IMR-90 (cell line): ENCODE results near the gene DISC1. TPM values are rescaled to one million over a fixed set of nuclear protein-coding genes. Genes with fewer than 3 reads are reported as not detected.

Source experiments
- ATAC-seq: fragments of 200-7000 bp; cut with Tn5 transposase; 2 replicates; pipeline ENCODE4 v1.9.1; 2020; ENCODE audit warnings: low read depth, mild to moderate bottlenecking, moderate library complexity
- BruUV-seq: library from RNA; stranded (reverse); fragments of 400-500 nt; replicated peaks from 2 replicates; lab custom pipeline; 2021; lab: Mats Ljungman, UMichigan
- CTCF ChIA-PET: fragments of 300-600 bp; formaldehyde crosslinking; extraction: SDS; loops from one replicate; lab custom pipeline; 2021; ENCODE audit warnings: antibody characterized with exemption; lab: Yijun Ruan, JAX
- POLR2A ChIA-PET: fragments of 300-600 bp; sonication (Branson Sonifier 250); formaldehyde crosslinking; loops from one replicate; lab custom pipeline; 2022; ENCODE audit warnings: antibody characterized with exemption; ENCODE audit not compliant: unreplicated experiment; lab: Charles Lee
- DNase-seq: peaks from one replicate; pipeline ENCODE4 v3.0.0; 2013
- H2AFZ ChIP-seq: replicated peaks from 2 replicates; pipeline ENCODE3; 2013; ENCODE audit warnings: low read length, mild to moderate bottlenecking; ENCODE audit not compliant: poor library complexity
- H2AK5ac ChIP-seq: 2 replicates; pipeline ENCODE4 v1.6.1; 2013; ENCODE audit warnings: low read depth, low read length, inconsistent platforms
- H2AK9ac ChIP-seq: replicated peaks from 2 replicates; pipeline ENCODE3; 2013; ENCODE audit warnings: mild to moderate bottlenecking, low read depth, low read length, moderate library complexity; ENCODE audit not compliant: poor library complexity
- H2BK120ac ChIP-seq: 2 replicates; pipeline ENCODE4 v1.6.1; 2013; ENCODE audit warnings: low read depth, low read length, inconsistent platforms
- H2BK15ac ChIP-seq: 3 replicates; pipeline ENCODE4 v1.6.1; 2013; ENCODE audit warnings: low read depth, low read length, inconsistent platforms
- H2BK20ac ChIP-seq: 2 replicates; pipeline ENCODE4 v1.6.1; 2013; ENCODE audit warnings: low read depth, mild to moderate bottlenecking, inconsistent platforms, low read length, moderate library complexity
- H2BK5ac ChIP-seq: 2 replicates; pipeline ENCODE4 v1.6.1; 2013; ENCODE audit warnings: mild to moderate bottlenecking, low read depth, low read length, inconsistent platforms; ENCODE audit not compliant: poor library complexity, severe bottlenecking
- H3K14ac ChIP-seq: replicated peaks from 2 replicates; pipeline ENCODE4 v1.6.1; 2013; ENCODE audit warnings: low read depth, low read length, inconsistent platforms
- H3K18ac ChIP-seq: 2 replicates; pipeline ENCODE4 v1.6.1; 2013; ENCODE audit warnings: low read depth, low read length, control low read depth
- H3K23ac ChIP-seq: 2 replicates; pipeline ENCODE4 v1.6.1; 2013; ENCODE audit warnings: low read depth, low read length, inconsistent platforms
- H3K27ac ChIP-seq: 2 replicates; pipeline ENCODE4 v1.5.1; 2013; ENCODE audit warnings: mild to moderate bottlenecking, control low read depth, low read length; ENCODE audit not compliant: insufficient read depth
- H3K27me3 ChIP-seq: 2 replicates; pipeline ENCODE4 v1.6.1; 2013; ENCODE audit warnings: low read length; ENCODE audit not compliant: control insufficient read depth, insufficient read depth
- H3K36me3 ChIP-seq: 2 replicates; pipeline ENCODE4 v1.6.1; 2013; ENCODE audit warnings: low read length, mixed read lengths; ENCODE audit not compliant: control insufficient read depth, insufficient read depth
- H3K4ac ChIP-seq: 2 replicates; pipeline ENCODE4 v1.6.1; 2013; ENCODE audit warnings: low read depth, low read length, inconsistent platforms
- H3K4me1 ChIP-seq: 2 replicates; pipeline ENCODE4 v1.6.1; 2013; ENCODE audit warnings: low read length, mixed read lengths; ENCODE audit not compliant: control insufficient read depth, insufficient read depth
- H3K4me2 ChIP-seq: 2 replicates; pipeline ENCODE4 v1.6.1; 2013; ENCODE audit warnings: low read depth, mild to moderate bottlenecking, control low read depth, low read length, moderate library complexity
- H3K4me3 ChIP-seq: 2 replicates; pipeline ENCODE4 v1.5.1; 2013; ENCODE audit warnings: low read depth, mild to moderate bottlenecking, control low read depth, low read length, moderate library complexity; ENCODE audit not compliant: insufficient read depth
- H3K56ac ChIP-seq: 2 replicates; pipeline ENCODE4 v1.6.1; 2013; ENCODE audit warnings: low read length, inconsistent platforms; ENCODE audit not compliant: insufficient read depth; ENCODE audit errors: extremely low read depth
- H3K79me1 ChIP-seq, 2 experiments: 2 replicates each; pipeline ENCODE4 v1.6.1; 2013; ENCODE audit warnings: low read length in 2 of 2, inconsistent platforms in 1 of 2, low read depth in 1 of 2
- H3K9ac ChIP-seq: 2 replicates; pipeline ENCODE4 v1.6.1; 2013; ENCODE audit warnings: low read depth, low read length, control low read depth
- H3K9me1 ChIP-seq: 2 replicates; pipeline ENCODE4 v1.6.1; 2013; ENCODE audit warnings: low read length, inconsistent platforms; ENCODE audit not compliant: insufficient read depth
- H3K9me3 ChIP-seq: 2 replicates; pipeline ENCODE4 v1.6.1; 2013; ENCODE audit warnings: low read length; ENCODE audit not compliant: control insufficient read depth, insufficient read depth
- H4K20me1 ChIP-seq: 2 replicates; pipeline ENCODE4 v1.6.1; 2013; ENCODE audit warnings: low read length, inconsistent platforms; ENCODE audit not compliant: insufficient read depth
- H4K5ac ChIP-seq: 2 replicates; pipeline ENCODE4 v1.6.1; 2013; ENCODE audit warnings: mild to moderate bottlenecking, low read depth, low read length, control low read depth
- H4K8ac ChIP-seq, 2 experiments: 2 replicates each; pipeline ENCODE4 v1.6.1; 2013; ENCODE audit warnings: low read depth in 2 of 2, low read length in 2 of 2, control low read depth in 1 of 2, inconsistent platforms in 1 of 2
- H4K91ac ChIP-seq: 2 replicates; pipeline ENCODE4 v1.6.1; 2013; ENCODE audit warnings: low read depth, low read length, inconsistent platforms; ENCODE audit not compliant: insufficient read depth
- BHLHE40 ChIP-seq: fragments of 150-350 bp; IDR thresholded peaks from 2 replicates; pipeline ENCODE4 v1.6.1; 2016; ENCODE audit warnings: mild to moderate bottlenecking, low read depth, low read length
- CEBPB ChIP-seq: IDR thresholded peaks from 2 replicates; pipeline ENCODE4 v1.6.1; 2012; ENCODE audit warnings: low read depth, low read length, improper control_type of control experiment
- CHD1 ChIP-seq: IDR thresholded peaks from 2 replicates; pipeline ENCODE4 v1.6.1; 2012; ENCODE audit warnings: low read depth, low read length, improper control_type of control experiment
- ELK1 ChIP-seq: fragments of 150-350 bp; IDR thresholded peaks from 2 replicates; pipeline ENCODE4 v1.6.1; 2016; ENCODE audit warnings: low read depth, mild to moderate bottlenecking, low read length, moderate library complexity, borderline replicate concordance
- FOS ChIP-seq: fragments of 150-350 bp; IDR thresholded peaks from 2 replicates; pipeline ENCODE4 v1.6.1; 2016; ENCODE audit warnings: low read depth, low read length
- MAFK ChIP-seq: IDR thresholded peaks from 2 replicates; pipeline ENCODE4 v1.6.1; 2012; ENCODE audit warnings: low read depth, low read length, improper control_type of control experiment
- MAZ ChIP-seq: IDR thresholded peaks from 2 replicates; pipeline ENCODE4 v1.6.1; 2012; ENCODE audit warnings: low read depth, mild to moderate bottlenecking, low read length, improper control_type of control experiment, moderate library complexity, borderline replicate concordance
- MXI1 ChIP-seq: IDR thresholded peaks from 2 replicates; pipeline ENCODE4 v1.6.1; 2012; ENCODE audit warnings: low read depth, mild to moderate bottlenecking, low read length, moderate library complexity, borderline replicate concordance
- NFE2L2 ChIP-seq: fragments of 150-350 bp; IDR thresholded peaks from 2 replicates; pipeline ENCODE4 v1.6.1; 2016; ENCODE audit warnings: low read depth, mild to moderate bottlenecking, low read length
- POLR2A ChIP-seq: IDR thresholded peaks from 2 replicates; pipeline ENCODE4 v1.6.1; 2012; ENCODE audit warnings: mild to moderate bottlenecking, low read depth, low read length
- RAD21 ChIP-seq: IDR thresholded peaks from 2 replicates; pipeline ENCODE4 v1.6.1; 2012; ENCODE audit warnings: low read length, improper control_type of control experiment
- RCOR1 ChIP-seq: IDR thresholded peaks from 2 replicates; pipeline ENCODE4 v1.6.1; 2012; ENCODE audit warnings: mild to moderate bottlenecking, low read length, improper control_type of control experiment; ENCODE audit not compliant: insufficient replicate concordance
- RFX5 ChIP-seq: IDR thresholded peaks from 2 replicates; pipeline ENCODE4 v1.8.0; 2012; ENCODE audit warnings: low read depth, mild to moderate bottlenecking, low read length, moderate library complexity
- SMC3 ChIP-seq: fragments of 150-350 bp; IDR thresholded peaks from 2 replicates; pipeline ENCODE4 v1.6.1; 2016; ENCODE audit warnings: low read depth, mild to moderate bottlenecking, antibody characterized with exemption, low read length, moderate library complexity
- USF2 ChIP-seq: fragments of 150-350 bp; IDR thresholded peaks from 2 replicates; pipeline ENCODE4 v1.6.1; 2017; ENCODE audit warnings: mild to moderate bottlenecking, antibody characterized with exemption, low read length, low read depth
- WGBS, 2 experiments: methylation state at CpG; one replicate each; pipeline versions ENCODE4 v1.1.5 to v1.1.7; 2013; ENCODE audit warnings: missing lambda C conversion rate in 2 of 2; ENCODE audit not compliant: insufficient read length in 1 of 2; ENCODE audit errors: extremely low coverage in 2 of 2; 5-methylcytosine and 5-hydroxymethylcytosine counted together
- dilution Hi-C: fragments of 300-500 bp; cut with HindIII; formaldehyde crosslinking; loops from one replicate; pipeline ENCODE4 v1.14.3; 2018; ENCODE audit warnings: low sequenced_read_pairs; ENCODE audit not compliant: unreplicated experiment
- in situ Hi-C: fragments of 300-500 bp; cut with MboI; formaldehyde crosslinking; loops from 3 replicates; pipeline ENCODE4 v1.14.3; 2019; ENCODE audit warnings: low sequenced_read_pairs, inconsistent platforms, mixed read lengths
- intact Hi-C: fragments of 100-400 bp; cut with micrococcal nuclease; formaldehyde crosslinking; loops from 2 replicates; pipeline ENCODE4 v1.10.0; 2022
- polyA plus RNA-seq, 3 experiments: library from polyadenylated mRNA; depleted of rRNA; stranded (reverse); fragments of >200 nt; gene quantifications; 2 replicates each; pipeline ENCODE4 v1.2.3, GENCODE V29; 2012; ENCODE audit warnings: low replicate concordance in 1 of 3
- total RNA-seq: library from RNA; depleted of rRNA; stranded (reverse); fragments of >200 nt; gene quantifications from 2 replicates; pipeline ENCODE4 v1.2.3, GENCODE V29; 2012
- TF ChIP-seq, protein P1 (sequence below): conservative IDR thresholded peaks from 2 replicates; pipeline ENCODE4 v1.5.1; 2012; ENCODE audit warnings: mild to moderate bottlenecking, low read depth, low read length, improper control_type of control experiment

DISC1 gene
- total and polyA plus RNA-seq, 2 of the 4 experiments (the other 2 are of a cell fraction), result 2.2 to 7.0 TPM

DNA sequence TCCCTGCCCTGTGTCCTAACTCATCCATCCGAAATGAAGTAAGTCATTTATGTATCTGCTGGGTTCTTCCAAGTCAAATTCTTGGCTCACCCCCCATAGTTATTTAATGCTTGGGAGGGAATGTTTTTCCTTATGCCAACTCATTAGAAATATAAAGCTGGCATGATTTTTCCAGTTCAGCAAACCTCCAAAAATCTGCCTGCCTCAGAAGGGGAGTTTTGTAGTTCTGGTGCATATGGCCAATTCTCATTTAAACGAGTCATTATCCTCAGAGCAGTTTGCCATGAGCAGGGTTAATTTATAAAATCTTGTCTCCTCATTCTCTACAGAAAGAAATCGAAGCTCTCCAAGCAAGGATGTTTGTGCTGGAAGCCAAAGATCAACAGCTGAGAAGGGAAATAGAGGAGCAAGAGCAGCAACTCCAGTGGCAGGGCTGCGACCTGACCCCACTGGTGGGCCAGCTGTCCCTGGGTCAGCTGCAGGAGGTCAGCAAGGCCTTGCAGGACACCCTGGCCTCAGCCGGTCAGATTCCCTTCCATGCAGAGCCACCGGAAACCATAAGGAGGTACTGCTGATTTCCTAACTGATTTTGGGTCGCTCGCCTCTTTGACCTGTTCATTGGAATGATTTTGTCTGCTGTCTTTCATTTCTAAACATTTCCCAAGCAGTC lies 144.1 kb downstream of the DISC1 start:
- no TSS peak for BruUV-seq
- no peak overlapping the region for H3K14ac ChIP-seq
- TF ChIP-seq MAZ (no peak), NFE2L2 (no peak), MXI1 (no peak), CEBPB (no peak), POLR2A (no peak), ELK1 (no peak), MAFK (no peak), RFX5 (no peak), CHD1 (no peak), SMC3 (no peak), USF2 (no peak), BHLHE40 (no peak), FOS (no peak), RCOR1 (no peak), RAD21 (no peak)
- TF ChIP-seq, protein P1, sequence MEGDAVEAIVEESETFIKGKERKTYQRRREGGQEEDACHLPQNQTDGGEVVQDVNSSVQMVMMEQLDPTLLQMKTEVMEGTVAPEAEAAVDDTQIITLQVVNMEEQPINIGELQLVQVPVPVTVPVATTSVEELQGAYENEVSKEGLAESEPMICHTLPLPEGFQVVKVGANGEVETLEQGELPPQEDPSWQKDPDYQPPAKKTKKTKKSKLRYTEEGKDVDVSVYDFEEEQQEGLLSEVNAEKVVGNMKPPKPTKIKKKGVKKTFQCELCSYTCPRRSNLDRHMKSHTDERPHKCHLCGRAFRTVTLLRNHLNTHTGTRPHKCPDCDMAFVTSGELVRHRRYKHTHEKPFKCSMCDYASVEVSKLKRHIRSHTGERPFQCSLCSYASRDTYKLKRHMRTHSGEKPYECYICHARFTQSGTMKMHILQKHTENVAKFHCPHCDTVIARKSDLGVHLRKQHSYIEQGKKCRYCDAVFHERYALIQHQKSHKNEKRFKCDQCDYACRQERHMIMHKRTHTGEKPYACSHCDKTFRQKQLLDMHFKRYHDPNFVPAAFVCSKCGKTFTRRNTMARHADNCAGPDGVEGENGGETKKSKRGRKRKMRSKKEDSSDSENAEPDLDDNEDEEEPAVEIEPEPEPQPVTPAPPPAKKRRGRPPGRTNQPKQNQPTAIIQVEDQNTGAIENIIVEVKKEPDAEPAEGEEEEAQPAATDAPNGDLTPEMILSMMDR, result no peak
- H4K91ac ChIP-seq, result no peak overlapping the region
- intact Hi-C loops (no loop called here), dilution Hi-C loops (no loop called here), in situ Hi-C loops (no loop called here)
- H3K18ac ChIP-seq, result no peak overlapping the region
- H4K8ac ChIP-seq, result no peak overlapping the region
- no peak overlapping the region for H3K27ac ChIP-seq
- ATAC-seq (no peak), DNase-seq (no peak)
- H3K9me1 ChIP-seq, result 0 out of 2 replicates have a peak, but pooled peaks cover 3% of the 10 kb centered on the region
- H3K79me1 ChIP-seq, result no peaks in the 10 kb centered on the region
- no CpG with 5 or more reads among the region's 8 CpGs for WGBS, 2 experiments
- no peak overlapping the region for H3K23ac ChIP-seq
- H2AFZ ChIP-seq, result no peak overlapping the region
- no peaks in the 10 kb centered on the region; the same call in 1 of the 2 replicates for H3K4me1 ChIP-seq
- no peak overlapping the region for H3K56ac ChIP-seq
- H2AK9ac ChIP-seq, result no peak overlapping the region
- no peak overlapping the region for H3K4me3 ChIP-seq
- ChIA-PET CTCF (interaction anchor here (0.9 kb wide), 1 partner anchor 14 kb away, joined by 3 read pairs; no protein-coding TSS in a partner anchor), POLR2A (no interaction called here)
- H2BK15ac ChIP-seq, result no peak overlapping the region
- no peak overlapping the region for H3K9ac ChIP-seq
- no peak overlapping the region for H2BK20ac ChIP-seq
- no peak overlapping the region for H4K5ac ChIP-seq
- no peaks in the 10 kb centered on the region for H4K20me1 ChIP-seq
- no peak overlapping the region for H2BK120ac ChIP-seq
- H3K4me2 ChIP-seq, result no peak overlapping the region
- no peaks in the 10 kb centered on the region for H3K9me3 ChIP-seq
- peaks cover 9% of the 10 kb centered on the region; the same call in 1 of the 2 replicates for H3K36me3 ChIP-seq
- no peak overlapping the region for H2AK5ac ChIP-seq
- no peak overlapping the region for H2BK5ac ChIP-seq
- no peak overlapping the region for H3K4ac ChIP-seq
- H3K27me3 ChIP-seq, result no peaks in the 10 kb centered on the region
